GOT3 (cell line): ENCODE data around the gene SSBP4.
"Not testable (repeated sequence)": the region's sequence is repeated elsewhere in the genome, so short reads cannot be mapped to it uniquely, and the experiment has no call there.

Experiments
- DNase-seq: peaks from one replicate; lab custom pipeline; 2025; ENCODE audit warnings: mixed read lengths; lab: John Stamatoyannopoulos, UW

The SSBP4 gene

GRCh38 chr19:18393836-18394235 is 25.4 kb upstream of the SSBP4 start:
- no peak for DNase-seq

GRCh38 chr19:18396471-18397241 is 22.5 kb upstream of the SSBP4 start:
- DNase-seq, result no peak

- DNase-seq, result no peak
These were observed 21.7 kb upstream of the SSBP4 start, which contains the start of gene LRRC25 for GRCh38 chr19:18397242-18398202. Gene LRRC25, minus strand, starts transcription at chr19:18397622. Its CDS starts 659 bp downstream, at chr19:18396963.

- DNase-seq, result no peak
These were observed 20.2 kb upstream of the SSBP4 start for GRCh38 chr19:18399008-18399407.

- no peak for DNase-seq
These were observed 17.6 kb upstream of the SSBP4 start for GRCh38 chr19:18401580-18402112.

GRCh38 chr19:18402455-18403248 is 16.5 kb upstream of the SSBP4 start:
- not testable (repeated sequence) for DNase-seq

GRCh38 chr19:18405754-18406153 is 13.4 kb upstream of the SSBP4 start:
- not testable (repeated sequence) for DNase-seq

- DNase-seq, result no peak
These were observed 12.4 kb upstream of the SSBP4 start for GRCh38 chr19:18406749-18407148.

GRCh38 chr19:18408053-18408476 is 11.1 kb upstream of the SSBP4 start:
- DNase-seq, result no peak

- no peak for DNase-seq
These were observed 6.5 kb upstream of the SSBP4 start for GRCh38 chr19:18412610-18413239.

GRCh38 chr19:18414504-18415177 is 4.6 kb upstream of the SSBP4 start:
- DNase-seq, result no peak

GRCh38 chr19:18415178-18415867 is 3.9 kb upstream of the SSBP4 start:
- no peak for DNase-seq

- no peak for DNase-seq
These were observed 2.4 kb upstream of the SSBP4 start for GRCh38 chr19:18416778-18417249.

GRCh38 chr19:18417250-18418028 is 1.8 kb upstream of the SSBP4 start:
- DNase-seq, result no peak

GRCh38 chr19:18418029-18418482 is 1.1 kb upstream of the SSBP4 start:
- DNase-seq, result no peak

GRCh38 chr19:18418483-18419194 is 559 bp upstream of the SSBP4 start:
- no peak for DNase-seq

GRCh38 chr19:18419699-18420460 is 682 bp downstream of the SSBP4 start:
- DNase-seq, result no peak
